Transverse colon (tissue), 4 donors: ENCODE data around the gene CXXC1. TPM values are rescaled to one million over a fixed set of nuclear protein-coding genes. Genes with fewer than 3 reads are reported as not detected.
A peak's percentile ranks its signal among the peaks of the same experiment; 100 is the strongest.

Source experiments
- DNase-seq: peaks from one replicate; pipeline ENCODE4 v3.0.0-alpha.2; 2019
- H3K27ac ChIP-seq, 4 donors: fragments of 200-600 bp; sonication (generic); 2 replicates each; pipeline ENCODE4 v1.5.1; 2016 to 2018; ENCODE audit warnings: inconsistent platforms in 4 of 4
- H3K27me3 ChIP-seq: fragments of 200-600 bp; sonication (generic); 2 replicates; pipeline ENCODE4 v1.5.1; 2017; ENCODE audit warnings: inconsistent platforms
- H3K36me3 ChIP-seq, 4 donors: fragments of 200-600 bp; sonication (generic); 2 replicates each; pipeline ENCODE4 v1.5.1; 2017 to 2019; ENCODE audit warnings: inconsistent platforms in 4 of 4
- H3K4me1 ChIP-seq, 4 donors: fragments of 200-600 bp; sonication (generic); 2 replicates each; pipeline ENCODE4 v1.5.1; 2017 to 2020; ENCODE audit warnings: inconsistent platforms in 4 of 4
- H3K4me3 ChIP-seq, 4 donors: fragments of 200-600 bp; sonication (generic); 1 replicate in 1 of 4; 2 replicates in 3 of 4; pipeline versions ENCODE4 v1.5.1 to v1.6.1; 2017 to 2019; ENCODE audit warnings: inconsistent platforms in 4 of 4
- H3K9me3 ChIP-seq, 2 donors: fragments of 200-600 bp; sonication (generic); 2 replicates each; pipeline ENCODE4 v1.5.1; 2017 to 2019; ENCODE audit warnings: inconsistent platforms in 2 of 2
- CTCF ChIP-seq, 5 experiments: fragments of 200-600 bp in 3 of 5; fragments of 450-650 bp in 2 of 5; sonication (generic) in 3 of 5; IDR thresholded peaks; 1 replicate in 2 of 5; 2 replicates in 3 of 5; pipeline ENCODE4 v1.5.1; 2016 to 2017; ENCODE audit warnings: antibody characterized with exemption in 5 of 5, inconsistent platforms in 3 of 5, mild to moderate bottlenecking in 2 of 5, moderate library complexity in 1 of 5
- EP300 ChIP-seq: sonication (generic); formaldehyde crosslinking; IDR thresholded peaks from one replicate; pipeline ENCODE4 v1.6.1; 2017; ENCODE audit warnings: antibody characterized with exemption, low read depth
- POLR2A ChIP-seq: fragments of 450-650 bp; IDR thresholded peaks from one replicate; pipeline ENCODE4 v1.6.1; 2016; ENCODE audit warnings: antibody characterized with exemption, mild to moderate bottlenecking, moderate library complexity
- POLR2AphosphoS5 ChIP-seq, 3 donors: sonication (generic); formaldehyde crosslinking; IDR thresholded peaks; one replicate each; pipeline ENCODE4 v1.6.1; 2016; ENCODE audit warnings: antibody characterized with exemption in 3 of 3
- WGBS, 2 donors: methylation state at CpG; one replicate each; pipeline ENCODE4 v1.1.5; 2018; ENCODE audit warnings: low coverage in 1 of 2; 5-methylcytosine and 5-hydroxymethylcytosine counted together
- in situ Hi-C, 4 donors: fragments of 200-750 bp; cut with MboI; loops; one replicate each; pipeline versions ENCODE4 v1.15.0 to v1.15.1; 2017; ENCODE audit warnings: low sequenced_read_pairs in 3 of 4, low pct_ligation_motif_present in 1 of 4, low pct_unique_long_range_greater_than_20kb in 1 of 4
- intact Hi-C: fragments of 100-400 bp; cut with DNase I; formaldehyde crosslinking; loops from one replicate; pipeline ENCODE4 v1.15.1; 2023; ENCODE audit warnings: low total_unique reads
- total RNA-seq, 4 donors: library from RNA; depleted of rRNA; stranded (reverse); fragments of >200 nt; gene quantifications; one replicate each; pipeline ENCODE4 v1.1.0, GENCODE V29; 2016

CXXC1 gene
- total RNA-seq, 4 donors from 2014 or later = 68.9 to 234 (median 117) TPM

- TF ChIP-seq POLR2AphosphoS5 (IDR thresholded peaks at IDR 0.05) (no peak), CTCF (IDR thresholded peaks at IDR 0.05) (no peak), EP300 (no peak), POLR2A (no peak)
- no peaks in the 10 kb centered on the region for H3K27me3 ChIP-seq
- intact Hi-C loops (no loop called here), in situ Hi-C loops (no loop called here)
- H3K9me3 ChIP-seq = no peaks in the 10 kb centered on the region
- H3K4me3 ChIP-seq = no peak overlapping the region
- no peak for DNase-seq
- 78% methylated on average over 5 of the region's 5 CpGs; no CpG with 5 or more reads in 1 of the 2 donors for WGBS, 2 donors
- no peak overlapping the region for H3K27ac ChIP-seq
- H3K4me1 ChIP-seq = no peaks in the 10 kb centered on the region
- peaks cover 0 to 59% (median 26%) of the 10 kb centered on the region in 4 donors for H3K36me3 ChIP-seq
These were observed 14.9 kb downstream of the CXXC1 start for GRCh38 chr18:50272568-50272967.

DNA sequence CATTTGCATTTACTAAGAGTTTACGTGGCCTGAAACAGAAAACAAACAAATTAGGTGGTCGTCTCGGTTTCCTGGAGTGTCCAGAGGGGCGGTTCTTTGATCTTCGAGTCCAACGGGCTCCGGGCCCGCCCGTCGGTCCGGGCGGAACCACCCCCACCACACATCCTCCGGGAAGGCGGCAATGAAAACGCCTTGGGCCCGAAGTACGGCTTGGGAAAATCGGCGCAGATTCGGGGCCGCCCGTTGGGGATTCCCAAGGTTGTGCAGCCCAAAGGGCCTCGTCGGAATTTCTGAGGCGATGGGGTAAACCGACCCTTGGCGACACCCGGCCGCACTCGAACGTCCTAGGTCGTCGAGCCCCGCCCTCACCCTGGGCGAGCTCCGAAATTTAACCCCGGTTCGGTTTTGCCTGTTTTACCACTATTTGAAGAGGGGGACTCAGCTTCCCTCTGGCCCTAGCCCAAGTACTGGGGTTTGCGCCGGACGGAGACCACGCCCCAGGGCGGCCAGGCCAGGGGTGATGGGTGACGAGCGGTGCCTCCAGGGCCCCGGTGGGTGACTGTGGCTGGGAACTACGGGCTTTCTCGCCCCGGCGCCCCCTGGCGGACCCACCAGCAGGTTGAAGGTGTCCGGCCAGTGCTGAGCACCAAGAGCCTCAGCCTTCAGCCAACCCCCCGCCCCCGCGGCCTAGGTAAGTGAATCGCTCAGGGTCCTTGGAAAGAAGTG lies 19.3 kb downstream of the CXXC1 start:
- peaks cover 0 to 13% (median 9%) of the 10 kb centered on the region in 4 donors for H3K4me1 ChIP-seq
- in situ Hi-C loops (no loop called here), intact Hi-C loops (no loop called here)
- no peaks in the 10 kb centered on the region for H3K9me3 ChIP-seq
- H3K4me3 ChIP-seq = peak overlapping the region; percentile 31 to 45 (median 41)
- 20 to 32% methylated on average over 6 to 32 of the region's 56 CpGs for WGBS, 2 donors
- peak overlapping the region; percentile 56 to 83 (median 68) for H3K27ac ChIP-seq
- no peaks in the 10 kb centered on the region for H3K27me3 ChIP-seq
- H3K36me3 ChIP-seq = peaks cover 0 to 23% (median 9%) of the 10 kb centered on the region in 4 donors
- DNase-seq = peak; percentile 89
- TF ChIP-seq POLR2AphosphoS5 (IDR thresholded peaks at IDR 0.05) (peak in 2 of 3 donors; percentile 33 to 45), POLR2A (peak; percentile 27), CTCF (IDR thresholded peaks at IDR 0.05) (peak; percentile 58 to 72 (median 63)), EP300 (no peak)

GRCh38 chr18:50266248-50266704 lies 21.2 kb downstream of the CXXC1 start, which contains the start of gene CFAP53:
Gene CFAP53, minus strand, starts transcription at chr18:50266495. Its CDS starts 91 bp downstream, at chr18:50266404.
- intact Hi-C loops (no loop called here), in situ Hi-C loops (no loop called here)
- peak within 1 kb of the TSS; percentile 32 to 83 (median 50) for H3K27ac ChIP-seq
- H3K4me3 ChIP-seq = peak within 1 kb of the TSS; percentile 46 to 71 (median 60)
- no peaks in the 10 kb centered on the region for H3K9me3 ChIP-seq
- peak; percentile 94 for DNase-seq
- H3K4me1 ChIP-seq = peaks cover 0 to 13% (median 9%) of the 10 kb centered on the region in 4 donors
- H3K36me3 ChIP-seq = peaks cover 0 to 8% (median 2%) of the 10 kb centered on the region in 4 donors
- peak in 2 of 3 donors; percentile 49 to 63 for TF ChIP-seq POLR2AphosphoS5 (IDR thresholded peaks at IDR 0.05)
- peak; percentile 20 for TF ChIP-seq POLR2A
- TF ChIP-seq EP300 = no peak
- TF ChIP-seq CTCF (IDR thresholded peaks at IDR 0.05) = no peak
- H3K27me3 ChIP-seq = no peaks in the 10 kb centered on the region
- WGBS, 2 donors = 1% methylated on average over 30 of the region's 37 CpGs; no CpG with 5 or more reads in 1 of the 2 donors

- TF ChIP-seq POLR2AphosphoS5 (IDR thresholded peaks at IDR 0.05) (no peak), EP300 (no peak), POLR2A (no peak), CTCF (IDR thresholded peaks at IDR 0.05) (no peak)
- intact Hi-C loops = no loop called here
These were observed 24.5 kb downstream of the CXXC1 start for GRCh38 chr18:50262977-50263376.

More at GRCh38 chr18:50262977-50263376, 24.5 kb downstream of the CXXC1 start:
- no peaks in the 10 kb centered on the region for H3K36me3 ChIP-seq
- H3K27me3 ChIP-seq = no peaks in the 10 kb centered on the region
- no peak for DNase-seq
- no peaks in the 10 kb centered on the region for H3K9me3 ChIP-seq
- no peak overlapping the region for H3K27ac ChIP-seq
- H3K4me1 ChIP-seq = peaks cover 0 to 13% (median 9%) of the 10 kb centered on the region in 4 donors
- in situ Hi-C loops = no loop called here
- no peak overlapping the region for H3K4me3 ChIP-seq
